H1 (cell line): ENCODE measurements around the gene ZNF765. TPM values are rescaled to one million over a fixed set of nuclear protein-coding genes. Genes with fewer than 3 reads are reported as not detected.

Experiments
- CTCF ChIA-PET: fragments of 300-600 bp; sonication (Branson Sonifier 250); formaldehyde crosslinking; loops from one replicate; lab custom pipeline; 2021; ENCODE audit not compliant: partially characterized antibody; lab: Charles Lee
- POLR2A ChIA-PET: fragments of 300-600 bp; sonication (Branson Sonifier 250); formaldehyde crosslinking; loops from one replicate; lab custom pipeline; 2021; ENCODE audit warnings: inconsistent platforms; ENCODE audit not compliant: partially characterized antibody; lab: Charles Lee
- DNase-seq, 2 experiments: peaks; one replicate each; pipeline versions ENCODE4 v3.0.0 to v3.0.0-alpha.2; 2010 to 2022; ENCODE audit warnings: low spot score in 2 of 2, low read depth in 1 of 2, mixed read lengths in 1 of 2
- FAIRE-seq: peaks from 2 replicates; lab custom pipeline; 2011; peaks lifted over from hg19 to GRCh38; lab: Jason Lieb, UNC
- H2AFZ ChIP-seq: 2 replicates; pipeline ENCODE4 v1.8.1; 2012; ENCODE audit warnings: low read length, inconsistent platforms
- H2AK5ac ChIP-seq: 2 replicates; pipeline ENCODE4 v1.6.1; 2013; ENCODE audit warnings: low read depth, low read length
- H2BK120ac ChIP-seq: replicated peaks from 2 replicates; pipeline ENCODE3; 2013; ENCODE audit warnings: low read depth, low read length, inconsistent platforms
- H2BK12ac ChIP-seq: 2 replicates; pipeline ENCODE4 v1.6.1; 2013; ENCODE audit warnings: low read depth, low read length
- H2BK15ac ChIP-seq: 2 replicates; pipeline ENCODE4 v1.6.1; 2013; ENCODE audit warnings: low read length
- H2BK20ac ChIP-seq: 2 replicates; pipeline ENCODE4 v1.6.1; 2013; ENCODE audit warnings: low read length
- H2BK5ac ChIP-seq: 2 replicates; pipeline ENCODE4 v1.6.1; 2013; ENCODE audit warnings: low read depth, low read length
- H3K14ac ChIP-seq: 2 replicates; pipeline ENCODE4 v1.6.1; 2013; ENCODE audit warnings: inconsistent platforms; ENCODE audit not compliant: insufficient read length
- H3K18ac ChIP-seq: 2 replicates; pipeline ENCODE4 v1.6.1; 2013; ENCODE audit warnings: low read length; ENCODE audit errors: extremely low read depth
- H3K23ac ChIP-seq: 2 replicates; pipeline ENCODE4 v1.6.1; 2013; ENCODE audit warnings: inconsistent platforms; ENCODE audit not compliant: insufficient read length
- H3K23me2 ChIP-seq: 2 replicates; pipeline ENCODE4 v1.6.1; 2013; ENCODE audit warnings: low read depth, low read length
- H3K27ac ChIP-seq: 2 replicates; pipeline ENCODE4 v1.6.1; 2011; ENCODE audit warnings: low read depth, low read length, inconsistent platforms
- H3K27me3 ChIP-seq, 4 experiments: replicated peaks in 1 of 4; 1 replicate in 1 of 4; 2 replicates in 3 of 4; pipeline versions ENCODE4 v1.6.1 to v1.8.1; 2011 to 2013; ENCODE audit warnings: low read length in 3 of 4, mild to moderate bottlenecking in 3 of 4, inconsistent platforms in 2 of 4, mixed read lengths in 2 of 4, moderate library complexity in 1 of 4; ENCODE audit not compliant: control insufficient read depth in 3 of 4, insufficient read depth in 3 of 4; ENCODE audit errors: extremely low read depth in 1 of 4
- H3K36me3 ChIP-seq, 4 experiments: 2 replicates each; pipeline versions ENCODE4 v1.6.1 to v1.8.1; 2011 to 2013; ENCODE audit warnings: mild to moderate bottlenecking in 4 of 4, low read length in 3 of 4, moderate library complexity in 2 of 4, control low read depth in 1 of 4, inconsistent platforms in 1 of 4; ENCODE audit not compliant: insufficient read depth in 4 of 4, control insufficient read depth in 2 of 4
- H3K4ac ChIP-seq: replicated peaks from 2 replicates; pipeline ENCODE3; 2013; ENCODE audit warnings: low read length, low read depth, mixed read lengths, inconsistent platforms; ENCODE audit not compliant: insufficient read length
- H3K4me1 ChIP-seq, 4 experiments: replicated peaks in 1 of 4; 1 replicate in 1 of 4; 2 replicates in 3 of 4; pipeline versions ENCODE4 v1.6.1 to v1.8.1; 2011 to 2013; ENCODE audit warnings: low read length in 3 of 4, inconsistent platforms in 2 of 4, mixed read lengths in 1 of 4; ENCODE audit not compliant: insufficient read depth in 4 of 4, control insufficient read depth in 3 of 4
- H3K4me2 ChIP-seq, 2 experiments: 2 replicates each; pipeline versions ENCODE4 v1.6.1 to v1.8.1; 2011 to 2013; ENCODE audit warnings: low read depth in 2 of 2, low read length in 2 of 2, control low read depth in 1 of 2, inconsistent platforms in 1 of 2, mild to moderate bottlenecking in 1 of 2; ENCODE audit not compliant: insufficient read depth in 1 of 2
- H3K4me3 ChIP-seq, 4 experiments: fragments of 200-600, 300-600 bp in 1 of 4; sonication (generic), shearing (Covaris generic), sonication (Bioruptor Twin) in 1 of 4; 2 replicates each; pipeline versions ENCODE4 v1.5.1 to v1.8.1; 2011 to 2016; ENCODE audit warnings: low read length in 4 of 4, low read depth in 3 of 4, control low read depth in 2 of 4, inconsistent platforms in 2 of 4, mild to moderate bottlenecking in 2 of 4, mixed read lengths in 1 of 4, moderate library complexity in 1 of 4; ENCODE audit not compliant: insufficient read depth in 2 of 4; ENCODE audit errors: extremely low read depth in 1 of 4
- H3K56ac ChIP-seq: replicated peaks from 2 replicates; pipeline ENCODE3; 2013; ENCODE audit warnings: low read depth, mild to moderate bottlenecking, mixed read lengths, low read length, inconsistent platforms; ENCODE audit not compliant: insufficient read length
- H3K79me1 ChIP-seq: 2 replicates; pipeline ENCODE4 v1.6.1; 2013; ENCODE audit warnings: low read depth, low read length, control low read depth
- H3K79me2 ChIP-seq, 2 experiments: 2 replicates each; pipeline versions ENCODE4 v1.6.1 to v1.8.1; 2012 to 2013; ENCODE audit warnings: low read length in 2 of 2, mild to moderate bottlenecking in 2 of 2, inconsistent platforms in 1 of 2; ENCODE audit not compliant: insufficient read depth in 2 of 2, control insufficient read depth in 1 of 2
- H3K9ac ChIP-seq, 4 experiments: replicated peaks in 1 of 4; 1 replicate in 1 of 4; 2 replicates in 3 of 4; pipeline versions ENCODE4 v1.6.1 to v1.8.1; 2011 to 2013; ENCODE audit warnings: low read depth in 3 of 4, low read length in 3 of 4, control low read depth in 2 of 4, mild to moderate bottlenecking in 2 of 4, moderate library complexity in 2 of 4, inconsistent platforms in 1 of 4; ENCODE audit errors: extremely low read depth in 1 of 4
- H3K9me3 ChIP-seq, 2 experiments: 2 replicates each; pipeline versions ENCODE4 v1.6.1 to v1.8.1; 2012 to 2013; ENCODE audit warnings: mild to moderate bottlenecking in 2 of 2, moderate library complexity in 2 of 2, control low read depth in 1 of 2, inconsistent platforms in 1 of 2, low read depth in 1 of 2, low read length in 1 of 2, mixed read lengths in 1 of 2; ENCODE audit not compliant: insufficient read depth in 2 of 2
- H4K20me1 ChIP-seq, 2 experiments: replicated peaks in 1 of 2; 2 replicates each; pipeline versions ENCODE3 to v1.8.1; 2011 to 2013; ENCODE audit warnings: inconsistent platforms in 2 of 2, low read length in 2 of 2, mild to moderate bottlenecking in 1 of 2; ENCODE audit not compliant: insufficient read depth in 2 of 2, control insufficient read depth in 1 of 2
- H4K5ac ChIP-seq: 2 replicates; pipeline ENCODE4 v1.6.1; 2013; ENCODE audit warnings: low read length, low read depth, mixed read lengths, inconsistent platforms; ENCODE audit not compliant: insufficient read length
- H4K8ac ChIP-seq: 2 replicates; pipeline ENCODE4 v1.8.0; 2013; ENCODE audit warnings: mild to moderate bottlenecking, moderate library complexity, low read length, inconsistent platforms; ENCODE audit not compliant: insufficient read depth; ENCODE audit errors: extremely low read depth
- H4K91ac ChIP-seq: replicated peaks from 2 replicates; pipeline ENCODE3; 2013; ENCODE audit warnings: low read length, mixed read lengths, inconsistent platforms; ENCODE audit not compliant: insufficient read length
- SUZ12 ChIP-seq: fragments of 200-600 bp; sonication (generic); IDR thresholded peaks from 2 replicates; pipeline ENCODE4 v1.6.1; 2012; ENCODE audit warnings: mild to moderate bottlenecking, inconsistent platforms, low read length, moderate library complexity, mixed read lengths
- TEAD4 ChIP-seq: IDR thresholded peaks from 2 replicates; pipeline ENCODE4 v1.6.1; 2012; ENCODE audit warnings: low read depth, low read length, inconsistent platforms, mixed read lengths
- WGBS, 2 experiments: shearing (Covaris generic) in 1 of 2; methylation state at CpG; one replicate each; pipeline versions ENCODE4 v1.1.6 to v1.1.7; 2013 to 2015; ENCODE audit warnings: low lambda C conversion rate in 2 of 2, mixed read lengths in 2 of 2, inconsistent platforms in 1 of 2, low coverage in 1 of 2, missing lambda C conversion rate in 1 of 2; ENCODE audit not compliant: insufficient replicate concordance in 2 of 2, insufficient coverage in 1 of 2, insufficient read length in 1 of 2; ENCODE audit errors: extremely low coverage in 1 of 2, missing lambda C conversion rate in 1 of 2; 5-methylcytosine and 5-hydroxymethylcytosine counted together
- polyA plus RNA-seq, 7 experiments: library from polyadenylated mRNA; depleted of rRNA in 3 of 7; stranded (reverse) in 5 of 7; unstranded in 2 of 7; fragments of >200 nt in 5 of 7; fragments of 200-250 nt in 2 of 7; gene quantifications; 1 replicate in 5 of 7; 2 replicates in 1 of 7; 4 replicates in 1 of 7; pipeline versions ENCODE4 v1.2.1 to v1.2.3, GENCODE V29; 2011 to 2013; ENCODE audit warnings: missing spikeins in 2 of 7, mixed read lengths in 2 of 7
- total RNA-seq: library from RNA; stranded (reverse); fragmentation: NEBNext Ultra II Directional; extraction: Animal tissue kit (Norgen Biotek cat#: 25700); gene quantifications from 2 replicates; pipeline ENCODE4 v1.2.1, GENCODE V29; 2021

The ZNF765 gene
- total and polyA plus RNA-seq, 2 of the 8 experiments (the other 6 are each of a cell fraction or from before 2014, with no cell fraction given) = 4.5 to 22.3 TPM

DNA sequence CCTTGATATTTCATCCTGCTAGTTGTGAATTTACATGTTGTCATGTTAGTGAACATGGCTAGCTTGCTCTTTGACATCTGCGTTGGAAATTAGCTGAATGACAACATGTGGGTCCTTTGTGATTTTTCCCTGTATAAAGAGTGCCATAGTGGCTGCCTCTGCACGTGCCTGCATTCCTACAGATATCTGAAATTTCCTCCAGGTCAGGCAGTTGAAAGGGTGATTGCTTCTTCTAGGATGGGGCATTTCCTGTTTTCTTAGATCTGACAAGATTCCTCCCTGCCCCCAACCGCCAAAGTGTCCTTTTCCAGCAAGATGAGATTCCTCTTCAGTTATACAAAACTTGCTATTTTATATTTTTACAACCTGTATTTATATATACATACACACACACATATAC is 20.7 kb upstream of the ZNF765 start:
- 69% methylated on average over 3 of the region's 3 CpGs; no CpG with 5 or more reads in 1 of the 2 experiments for WGBS, 2 experiments
- no peak overlapping the region for H3K4ac ChIP-seq
- H4K8ac ChIP-seq = no peak overlapping the region
- ChIA-PET CTCF (interaction anchor here (0.7 to 1.1 kb wide), 3 partner anchors 11 to 51 kb away, joined by 3 read pairs; no protein-coding TSS in a partner anchor), POLR2A (interaction anchor here (0.7 to 1.3 kb wide), 3 partner anchors 14 to 247 kb away, joined by 3 to 4 read pairs (median 3); no protein-coding TSS in a partner anchor)
- no peak overlapping the region for H3K14ac ChIP-seq
- peaks cover 4 to 45% (median 26%) of the 10 kb centered on the region in 4 experiments; a peak in 7 of 8 replicates for H3K36me3 ChIP-seq
- no peak overlapping the region for H2BK20ac ChIP-seq
- no peaks in the 10 kb centered on the region for H3K27me3 ChIP-seq
- H2BK120ac ChIP-seq = no peak overlapping the region
- no peak overlapping the region for H3K9ac ChIP-seq
- FAIRE-seq = no peak
- no peak overlapping the region for H4K5ac ChIP-seq
- no peak overlapping the region for H2BK12ac ChIP-seq
- H2BK5ac ChIP-seq = peak overlapping the region; percentile 60; the same call in 1 of the 2 replicates
- H3K56ac ChIP-seq = no peak overlapping the region
- no peak overlapping the region for H3K27ac ChIP-seq
- H4K91ac ChIP-seq = no peak overlapping the region
- no peaks in the 10 kb centered on the region; the same call in 1 of the 2 replicates for H3K79me1 ChIP-seq
- no peak overlapping the region for H2AK5ac ChIP-seq
- TF ChIP-seq TEAD4 (0 out of 2 replicates have a peak, but pooled peaks have one; percentile 12), SUZ12 (no peak)
- H3K23ac ChIP-seq = no peak overlapping the region
- no peak for DNase-seq
- H3K4me3 ChIP-seq = no peak overlapping the region
- H3K4me1 ChIP-seq = peaks cover 0 to 2% (median 0%) of the 10 kb centered on the region in 4 experiments; a peak in 2 of 7 replicates
- H3K79me2 ChIP-seq = peaks cover 0 to 13% of the 10 kb centered on the region in 2 experiments; a peak in 2 of 4 replicates
- H2AFZ ChIP-seq = no peak overlapping the region
- no peak overlapping the region for H2BK15ac ChIP-seq
- H4K20me1 ChIP-seq = no peaks in the 10 kb centered on the region
- no peak overlapping the region for H3K18ac ChIP-seq
- no peaks in the 10 kb centered on the region for H3K9me3 ChIP-seq
- no peak overlapping the region for H3K4me2 ChIP-seq
- H3K23me2 ChIP-seq = no peaks in the 10 kb centered on the region
